Rectal smooth muscle tissue (tissue), 1 donor: ENCODE measurements around the gene PDE9A.
"Not testable (repeated sequence)": the region's sequence is repeated elsewhere in the genome, so short reads cannot be mapped to it uniquely, and the experiment has no call there.

Experiments
- H3K27ac ChIP-seq: one replicate; pipeline ENCODE4 v1.7.0; 2013; ENCODE audit warnings: low read depth, low read length, inconsistent platforms
- H3K27me3 ChIP-seq: one replicate; pipeline ENCODE4 v1.7.0; 2013; ENCODE audit warnings: low read length; ENCODE audit not compliant: control insufficient read depth, insufficient read depth
- H3K36me3 ChIP-seq: one replicate; pipeline ENCODE4 v1.7.0; 2013; ENCODE audit warnings: low read length; ENCODE audit not compliant: control insufficient read depth, insufficient read depth
- H3K4me1 ChIP-seq: one replicate; pipeline ENCODE4 v1.7.0; 2013; ENCODE audit warnings: low read length; ENCODE audit not compliant: control insufficient read depth, insufficient read depth
- H3K4me3 ChIP-seq: one replicate; pipeline ENCODE4 v1.7.0; 2013; ENCODE audit warnings: low read length
- H3K9ac ChIP-seq: one replicate; pipeline ENCODE4 v1.7.0; 2013; ENCODE audit warnings: low read length

The PDE9A gene

GRCh38 chr21:42786884-42787283, 133.5 kb downstream of the PDE9A start:
- no peaks in the 10 kb centered on the region for H3K4me1 ChIP-seq
- H3K27ac ChIP-seq = no peak overlapping the region
- H3K9ac ChIP-seq = no peak overlapping the region
- no peaks in the 10 kb centered on the region for H3K36me3 ChIP-seq
- no peak overlapping the region for H3K4me3 ChIP-seq
- H3K27me3 ChIP-seq = no peaks in the 10 kb centered on the region

- Histone ChIP-seq H3K4me3 (no peak overlapping the region), H3K27ac (no peak overlapping the region), H3K4me1 (no peaks in the 10 kb centered on the region), H3K27me3 (no peaks in the 10 kb centered on the region), H3K9ac (no peak overlapping the region), H3K36me3 (no peaks in the 10 kb centered on the region)
These were observed 134.2 kb downstream of the PDE9A start for GRCh38 chr21:42787613-42788012.

- no peaks in the 10 kb centered on the region for H3K4me1 ChIP-seq
- no peaks in the 10 kb centered on the region for H3K27me3 ChIP-seq
- H3K36me3 ChIP-seq = no peaks in the 10 kb centered on the region
- H3K4me3 ChIP-seq = no peak overlapping the region
- no peak overlapping the region for H3K27ac ChIP-seq
- no peak overlapping the region for H3K9ac ChIP-seq
These were observed 137.2 kb downstream of the PDE9A start for GRCh38 chr21:42790520-42791065.

GRCh38 chr21:42793774-42794173, 140.4 kb downstream of the PDE9A start:
- Histone ChIP-seq H3K27ac (no peak overlapping the region), H3K4me3 (no peak overlapping the region), H3K36me3 (no peaks in the 10 kb centered on the region), H3K27me3 (no peaks in the 10 kb centered on the region), H3K4me1 (no peaks in the 10 kb centered on the region), H3K9ac (no peak overlapping the region)

- no peak overlapping the region for H3K9ac ChIP-seq
- no peak overlapping the region for H3K27ac ChIP-seq
- H3K4me1 ChIP-seq = no peaks in the 10 kb centered on the region
- H3K36me3 ChIP-seq = no peaks in the 10 kb centered on the region
- H3K27me3 ChIP-seq = no peaks in the 10 kb centered on the region
- no peak overlapping the region for H3K4me3 ChIP-seq
These were observed 141.1 kb downstream of the PDE9A start for GRCh38 chr21:42794551-42794950.

GRCh38 chr21:42796327-42797062, 143.1 kb downstream of the PDE9A start:
- Histone ChIP-seq H3K36me3 (no peaks in the 10 kb centered on the region), H3K27me3 (no peaks in the 10 kb centered on the region), H3K4me3 (no peak overlapping the region), H3K9ac (no peak overlapping the region), H3K27ac (no peak overlapping the region), H3K4me1 (no peaks in the 10 kb centered on the region)

GRCh38 chr21:42797522-42797921, 144.1 kb downstream of the PDE9A start:
- Histone ChIP-seq H3K27me3 (no peaks in the 10 kb centered on the region), H3K4me1 (no peaks in the 10 kb centered on the region), H3K9ac (no peak overlapping the region), H3K36me3 (no peaks in the 10 kb centered on the region), H3K27ac (no peak overlapping the region), H3K4me3 (no peak overlapping the region)

- Histone ChIP-seq H3K9ac (no peak overlapping the region), H3K36me3 (no peaks in the 10 kb centered on the region), H3K27me3 (no peaks in the 10 kb centered on the region), H3K27ac (no peak overlapping the region), H3K4me3 (no peak overlapping the region), H3K4me1 (no peaks in the 10 kb centered on the region)
These were observed 144.7 kb downstream of the PDE9A start for GRCh38 chr21:42798106-42798505.

GRCh38 chr21:42799516-42799915, 146.1 kb downstream of the PDE9A start:
- no peaks in the 10 kb centered on the region for H3K4me1 ChIP-seq
- H3K27ac ChIP-seq = no peak overlapping the region
- no peaks in the 10 kb centered on the region for H3K27me3 ChIP-seq
- no peak overlapping the region for H3K4me3 ChIP-seq
- H3K9ac ChIP-seq = no peak overlapping the region
- H3K36me3 ChIP-seq = no peaks in the 10 kb centered on the region

- H3K4me1 ChIP-seq = no peaks in the 10 kb centered on the region
- no peaks in the 10 kb centered on the region for H3K36me3 ChIP-seq
- no peaks in the 10 kb centered on the region for H3K27me3 ChIP-seq
- H3K9ac ChIP-seq = no peak overlapping the region
- H3K27ac ChIP-seq = no peak overlapping the region
- no peak overlapping the region for H3K4me3 ChIP-seq
These were observed 146.5 kb downstream of the PDE9A start for GRCh38 chr21:42799948-42800347.

GRCh38 chr21:42801616-42802015, 148.2 kb downstream of the PDE9A start:
- H3K36me3 ChIP-seq, H3K27me3 ChIP-seq, H3K27ac ChIP-seq, H3K4me1 ChIP-seq, H3K4me3 ChIP-seq, H3K9ac ChIP-seq: not testable (repeated sequence)

GRCh38 chr21:42806509-42807140, 153.2 kb downstream of the PDE9A start:
- Histone ChIP-seq H3K36me3 (no peaks in the 10 kb centered on the region), H3K4me3 (no peak overlapping the region), H3K4me1 (no peaks in the 10 kb centered on the region), H3K27ac (no peak overlapping the region), H3K9ac (no peak overlapping the region), H3K27me3 (no peaks in the 10 kb centered on the region)
